Vagina (tissue), 2 donors: ENCODE measurements around the gene SUMF1. TPM values are rescaled to one million over a fixed set of nuclear protein-coding genes. Genes with fewer than 3 reads are reported as not detected.

Experiments used
- DNase-seq, 2 donors: peaks; one replicate each; pipeline ENCODE4 v3.0.0-alpha.2; 2017; ENCODE audit errors: extremely low spot score in 2 of 2
- H3K27ac ChIP-seq: fragments of 200-600 bp; sonication (generic); one replicate; pipeline ENCODE4 v1.5.1; 2019
- H3K27me3 ChIP-seq: fragments of 200-600 bp; sonication (generic); one replicate; pipeline ENCODE4 v1.5.1; 2019
- H3K36me3 ChIP-seq, 2 donors: fragments of 200-600 bp; sonication (generic); one replicate each; pipeline ENCODE4 v1.5.1; 2017 to 2019
- H3K4me1 ChIP-seq: fragments of 200-600 bp; sonication (generic); one replicate; pipeline ENCODE4 v1.5.1; 2019
- H3K4me3 ChIP-seq, 2 donors: fragments of 200-600 bp; sonication (generic); 1 replicate in 1 of 2; 2 replicates in 1 of 2; pipeline ENCODE4 v1.5.1; 2016 to 2019
- H3K9me3 ChIP-seq: fragments of 200-600 bp; sonication (generic); one replicate; pipeline ENCODE4 v1.5.1; 2019
- CTCF ChIP-seq, 3 experiments: fragments of 450-650 bp in 2 of 3; fragments of 200-600 bp in 1 of 3; sonication (generic) in 1 of 3; IDR thresholded peaks; one replicate each; pipeline ENCODE4 v1.5.1; 2017 to 2019; ENCODE audit warnings: antibody characterized with exemption in 3 of 3, mild to moderate bottlenecking in 2 of 3, moderate library complexity in 2 of 3
- POLR2A ChIP-seq, 2 donors: fragments of 450-650 bp; IDR thresholded peaks; one replicate each; pipeline ENCODE4 v1.6.1; 2017; ENCODE audit warnings: antibody characterized with exemption in 2 of 2, mild to moderate bottlenecking in 2 of 2, moderate library complexity in 2 of 2
- POLR2AphosphoS5 ChIP-seq, 2 donors: sonication (generic); formaldehyde crosslinking; IDR thresholded peaks; one replicate each; pipeline ENCODE4 v1.9.0; 2017; ENCODE audit warnings: antibody characterized with exemption in 2 of 2, mild to moderate bottlenecking in 2 of 2, low read depth in 1 of 2; ENCODE audit not compliant: insufficient read depth in 1 of 2
- intact Hi-C: fragments of 100-400 bp; cut with DNase I; formaldehyde crosslinking; loops from one replicate; pipeline ENCODE4 v1.15.1; 2023
- total RNA-seq: library from RNA; depleted of rRNA; stranded (reverse); fragments of >200 nt; gene quantifications from one replicate; pipeline ENCODE4 v1.2.3, GENCODE V29; 2016

Gene SUMF1
- total RNA-seq, 1 donor from 2014 or later = 65.6 TPM

- no peak for TF ChIP-seq CTCF (IDR thresholded peaks at IDR 0.05)
- TF ChIP-seq POLR2A (IDR thresholded peaks at IDR 0.05) = no peak
- TF ChIP-seq POLR2AphosphoS5 (IDR thresholded peaks at IDR 0.05; ENCODE audit: insufficient read depth in 1 of 2, low read depth in 1 of 2) = no peak
- Histone ChIP-seq H3K4me3 (no peak overlapping the region), H3K9me3 (no peaks in the 10 kb centered on the region), H3K36me3 (peaks cover 0 to 8% of the 10 kb centered on the region in 2 donors), H3K27ac (no peak overlapping the region), H3K27me3 (no peaks in the 10 kb centered on the region), H3K4me1 (no peaks in the 10 kb centered on the region)
- intact Hi-C loops = no loop called here
- DNase-seq = no peak
Measured at GRCh38 chr3:4362523-4362922, 104.5 kb downstream of the SUMF1 start.

- Histone ChIP-seq H3K4me3 (no peak overlapping the region), H3K9me3 (no peaks in the 10 kb centered on the region), H3K27me3 (no peaks in the 10 kb centered on the region), H3K4me1 (peaks cover 8% of the 10 kb centered on the region), H3K36me3 (peaks cover 0 to 8% of the 10 kb centered on the region in 2 donors), H3K27ac (no peak overlapping the region)
- intact Hi-C loops = no loop called here
- no peak for DNase-seq
- TF ChIP-seq POLR2AphosphoS5 (IDR thresholded peaks at IDR 0.05; ENCODE audit: insufficient read depth in 1 of 2, low read depth in 1 of 2) (no peak), CTCF (IDR thresholded peaks at IDR 0.05) (no peak), POLR2A (IDR thresholded peaks at IDR 0.05) (no peak)
Measured at GRCh38 chr3:4360817-4361216, 106.3 kb downstream of the SUMF1 start.

GRCh38 chr3:4359805-4360502 lies 107.1 kb downstream of the SUMF1 start:
- H3K27ac ChIP-seq = no peak overlapping the region
- no peaks in the 10 kb centered on the region for H3K9me3 ChIP-seq
- intact Hi-C loops = loop anchor here (10.0 kb wide), 1 partner anchor 135 kb away; the partner anchor contains the start of gene ITPR1
- TF ChIP-seq POLR2AphosphoS5 (IDR thresholded peaks at IDR 0.05; ENCODE audit: insufficient read depth in 1 of 2, low read depth in 1 of 2) = no peak
- no peak for TF ChIP-seq CTCF (IDR thresholded peaks at IDR 0.05)
- no peak for TF ChIP-seq POLR2A (IDR thresholded peaks at IDR 0.05)
- peaks cover 13% of the 10 kb centered on the region for H3K4me1 ChIP-seq
- H3K36me3 ChIP-seq = peaks cover 0 to 8% of the 10 kb centered on the region in 2 donors
- H3K27me3 ChIP-seq = no peaks in the 10 kb centered on the region
- DNase-seq = no peak
- no peak overlapping the region for H3K4me3 ChIP-seq

GRCh38 chr3:4358273-4358672 lies 108.8 kb downstream of the SUMF1 start:
- no peak for DNase-seq
- H3K27ac ChIP-seq = no peak overlapping the region
- no peaks in the 10 kb centered on the region for H3K27me3 ChIP-seq
- peaks cover 13% of the 10 kb centered on the region for H3K4me1 ChIP-seq
- intact Hi-C loops = loop anchor here (10.0 kb wide), 1 partner anchor 137 kb away; the partner anchor contains the start of gene ITPR1
- TF ChIP-seq POLR2AphosphoS5 (IDR thresholded peaks at IDR 0.05; ENCODE audit: insufficient read depth in 1 of 2, low read depth in 1 of 2) (no peak), CTCF (IDR thresholded peaks at IDR 0.05) (no peak), POLR2A (IDR thresholded peaks at IDR 0.05) (no peak)
- peaks cover 0 to 8% of the 10 kb centered on the region in 2 donors for H3K36me3 ChIP-seq
- H3K9me3 ChIP-seq = no peaks in the 10 kb centered on the region
- no peak overlapping the region for H3K4me3 ChIP-seq
